Ishikawa (cell line): ENCODE results near the gene C9orf43.

Source experiments
- CEBPB ChIP-seq: IDR thresholded peaks from 2 replicates; pipeline ENCODE4 v1.6.1; 2012
- CREB1 ChIP-seq: IDR thresholded peaks from 2 replicates; pipeline ENCODE4 v1.6.1; 2012; ENCODE audit warnings: low read depth
- EGR1 ChIP-seq: IDR thresholded peaks from 2 replicates; pipeline ENCODE4 v1.6.1; 2012
- EP300 ChIP-seq: IDR thresholded peaks from 2 replicates; pipeline ENCODE4 v1.6.1; 2012; ENCODE audit warnings: borderline replicate concordance
- FOXM1 ChIP-seq: IDR thresholded peaks from 2 replicates; pipeline ENCODE4 v1.6.1; 2012; ENCODE audit warnings: low read depth, borderline replicate concordance
- NFIC ChIP-seq: IDR thresholded peaks from 2 replicates; pipeline ENCODE4 v1.6.1; 2012
- RAD21 ChIP-seq: IDR thresholded peaks from 2 replicates; pipeline ENCODE4 v1.6.1; 2012; ENCODE audit warnings: low read depth
- TAF1 ChIP-seq: IDR thresholded peaks from 2 replicates; pipeline ENCODE4 v1.6.1; 2012; ENCODE audit warnings: low read depth, mild to moderate bottlenecking
- TCF12 ChIP-seq: IDR thresholded peaks from 2 replicates; pipeline ENCODE4 v1.6.1; 2012; ENCODE audit warnings: low read depth
- TEAD4 ChIP-seq: IDR thresholded peaks from 2 replicates; pipeline ENCODE4 v1.6.1; 2012
- YY1 ChIP-seq: IDR thresholded peaks from 2 replicates; pipeline ENCODE4 v1.6.1; 2012; ENCODE audit warnings: low read depth
- ZBTB7A ChIP-seq: IDR thresholded peaks from 2 replicates; pipeline ENCODE4 v1.6.1; 2012; ENCODE audit warnings: low read depth
- TF ChIP-seq, protein P1 (sequence below): IDR thresholded peaks from 2 replicates; pipeline ENCODE4 v1.6.1; 2012; ENCODE audit warnings: low read depth, mild to moderate bottlenecking
- TF ChIP-seq, protein P2 (sequence below): IDR thresholded peaks from 2 replicates; pipeline ENCODE4 v1.6.1; 2012
- TF ChIP-seq, protein P3 (sequence below): IDR thresholded peaks from 2 replicates; pipeline ENCODE4 v1.6.1; 2012

The C9orf43 gene

GRCh38 chr9:113454914-113455761 is 44.6 kb downstream of the C9orf43 start:
- peak; percentile 46; the same call in 1 of the 2 replicates for TF ChIP-seq TAF1
- TF ChIP-seq YY1: no peak

DNA sequence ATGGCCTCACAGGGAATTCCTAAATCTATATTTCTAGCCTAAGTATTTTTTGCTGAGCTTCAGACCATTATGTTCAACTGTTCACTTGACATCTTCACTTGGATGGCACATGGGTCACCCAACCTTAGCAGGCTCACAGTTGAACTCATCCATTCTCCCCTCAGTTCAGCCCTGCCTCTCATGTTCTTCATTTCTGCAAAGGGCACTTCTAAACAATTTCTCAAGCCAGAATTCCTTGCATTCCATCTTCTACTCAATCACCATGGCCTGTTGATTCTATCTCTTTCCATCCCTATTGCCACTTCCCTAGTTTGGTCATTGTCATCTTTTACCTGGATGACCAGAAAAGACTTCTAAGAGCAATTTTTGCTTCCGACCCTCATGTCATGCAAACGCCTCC is 45.7 kb downstream of the C9orf43 start:
- no peak for TF ChIP-seq ZBTB7A
- peak; percentile 69 for TF ChIP-seq TEAD4

GRCh38 chr9:113461285-113461684 is 50.7 kb downstream of the C9orf43 start:
- TF ChIP-seq NFIC (no peak), EP300 (no peak), ZBTB7A (no peak), CEBPB (no peak), YY1 (no peak), RAD21 (no peak), TEAD4 (no peak), TCF12 (no peak), TAF1 (no peak), EGR1 (no peak), CREB1 (no peak), FOXM1 (no peak)
- TF ChIP-seq, protein P1, sequence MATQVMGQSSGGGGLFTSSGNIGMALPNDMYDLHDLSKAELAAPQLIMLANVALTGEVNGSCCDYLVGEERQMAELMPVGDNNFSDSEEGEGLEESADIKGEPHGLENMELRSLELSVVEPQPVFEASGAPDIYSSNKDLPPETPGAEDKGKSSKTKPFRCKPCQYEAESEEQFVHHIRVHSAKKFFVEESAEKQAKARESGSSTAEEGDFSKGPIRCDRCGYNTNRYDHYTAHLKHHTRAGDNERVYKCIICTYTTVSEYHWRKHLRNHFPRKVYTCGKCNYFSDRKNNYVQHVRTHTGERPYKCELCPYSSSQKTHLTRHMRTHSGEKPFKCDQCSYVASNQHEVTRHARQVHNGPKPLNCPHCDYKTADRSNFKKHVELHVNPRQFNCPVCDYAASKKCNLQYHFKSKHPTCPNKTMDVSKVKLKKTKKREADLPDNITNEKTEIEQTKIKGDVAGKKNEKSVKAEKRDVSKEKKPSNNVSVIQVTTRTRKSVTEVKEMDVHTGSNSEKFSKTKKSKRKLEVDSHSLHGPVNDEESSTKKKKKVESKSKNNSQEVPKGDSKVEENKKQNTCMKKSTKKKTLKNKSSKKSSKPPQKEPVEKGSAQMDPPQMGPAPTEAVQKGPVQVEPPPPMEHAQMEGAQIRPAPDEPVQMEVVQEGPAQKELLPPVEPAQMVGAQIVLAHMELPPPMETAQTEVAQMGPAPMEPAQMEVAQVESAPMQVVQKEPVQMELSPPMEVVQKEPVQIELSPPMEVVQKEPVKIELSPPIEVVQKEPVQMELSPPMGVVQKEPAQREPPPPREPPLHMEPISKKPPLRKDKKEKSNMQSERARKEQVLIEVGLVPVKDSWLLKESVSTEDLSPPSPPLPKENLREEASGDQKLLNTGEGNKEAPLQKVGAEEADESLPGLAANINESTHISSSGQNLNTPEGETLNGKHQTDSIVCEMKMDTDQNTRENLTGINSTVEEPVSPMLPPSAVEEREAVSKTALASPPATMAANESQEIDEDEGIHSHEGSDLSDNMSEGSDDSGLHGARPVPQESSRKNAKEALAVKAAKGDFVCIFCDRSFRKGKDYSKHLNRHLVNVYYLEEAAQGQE: no peak
- TF ChIP-seq, protein P2, sequence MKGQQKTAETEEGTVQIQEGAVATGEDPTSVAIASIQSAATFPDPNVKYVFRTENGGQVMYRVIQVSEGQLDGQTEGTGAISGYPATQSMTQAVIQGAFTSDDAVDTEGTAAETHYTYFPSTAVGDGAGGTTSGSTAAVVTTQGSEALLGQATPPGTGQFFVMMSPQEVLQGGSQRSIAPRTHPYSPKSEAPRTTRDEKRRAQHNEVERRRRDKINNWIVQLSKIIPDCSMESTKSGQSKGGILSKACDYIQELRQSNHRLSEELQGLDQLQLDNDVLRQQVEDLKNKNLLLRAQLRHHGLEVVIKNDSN: no peak
- TF ChIP-seq, protein P3, sequence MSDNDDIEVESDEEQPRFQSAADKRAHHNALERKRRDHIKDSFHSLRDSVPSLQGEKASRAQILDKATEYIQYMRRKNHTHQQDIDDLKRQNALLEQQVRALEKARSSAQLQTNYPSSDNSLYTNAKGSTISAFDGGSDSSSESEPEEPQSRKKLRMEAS: no peak

- TF ChIP-seq TAF1: no peak
- no peak for TF ChIP-seq CEBPB
- TF ChIP-seq TEAD4: no peak
- TF ChIP-seq, protein P1: no peak
- no peak for TF ChIP-seq FOXM1
- no peak for TF ChIP-seq ZBTB7A
- no peak for TF ChIP-seq EGR1
- TF ChIP-seq NFIC: no peak
- TF ChIP-seq CREB1: no peak
- TF ChIP-seq, protein P2: no peak
Observed at GRCh38 chr9:113461943-113462342, 51.4 kb downstream of the C9orf43 start.

DNA sequence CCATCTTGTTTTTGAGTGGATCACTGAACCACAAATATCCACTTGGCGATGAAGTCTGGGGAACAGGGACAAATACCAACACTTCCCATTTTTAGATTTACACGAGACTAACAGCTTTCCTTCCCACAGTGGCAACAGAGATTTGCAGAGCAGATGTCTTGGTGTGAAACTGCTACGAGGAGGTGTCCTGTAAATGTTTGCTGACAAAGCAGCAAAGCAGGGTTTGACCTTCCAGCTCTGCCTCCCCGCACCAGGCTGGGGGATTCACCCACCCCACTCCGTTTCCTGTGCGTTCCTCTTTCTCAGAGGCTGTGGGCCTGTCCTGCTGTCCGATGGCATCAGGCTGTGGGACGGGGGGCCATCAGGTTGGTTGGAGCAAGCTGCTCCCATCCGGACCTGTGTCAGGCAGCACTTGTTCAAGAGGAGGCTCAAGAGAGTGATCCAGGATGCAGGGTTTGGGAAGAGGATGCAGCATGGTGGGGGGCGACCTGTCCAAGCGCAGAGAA is 52.3 kb downstream of the C9orf43 start:
- TF ChIP-seq FOXM1 (no peak), TAF1 (no peak), YY1 (no peak), ZBTB7A (no peak)
- TF ChIP-seq, protein P1: no peak
- TF ChIP-seq, protein P2: no peak
